H9 (cell line): ENCODE results near the gene GALNT9. TPM values are rescaled to one million over a fixed set of nuclear protein-coding genes. Genes with fewer than 3 reads are reported as not detected.

Experiments
- DNase-seq: peaks from one replicate; pipeline ENCODE4 v3.0.0-alpha.2; 2017
- H2AFZ ChIP-seq: one replicate; pipeline ENCODE4 v1.6.1; 2013; ENCODE audit warnings: mild to moderate bottlenecking, low read length, control low read depth, moderate library complexity
- H2AK5ac ChIP-seq: 2 replicates; pipeline ENCODE4 v1.6.1; 2013; ENCODE audit warnings: low read length, control low read depth, mixed read lengths; ENCODE audit not compliant: insufficient read length
- H2BK120ac ChIP-seq: one replicate; pipeline ENCODE4 v1.6.1; 2013; ENCODE audit warnings: low read depth, mild to moderate bottlenecking, low read length, control low read depth, inconsistent platforms; ENCODE audit not compliant: poor library complexity, severe bottlenecking
- H2BK12ac ChIP-seq: 2 replicates; pipeline ENCODE4 v1.6.1; 2013; ENCODE audit warnings: low read length, control low read depth, mixed read lengths, low read depth; ENCODE audit not compliant: insufficient read length
- H2BK15ac ChIP-seq: 2 replicates; pipeline ENCODE4 v1.6.1; 2013; ENCODE audit warnings: low read depth, low read length, control low read depth
- H2BK20ac ChIP-seq: one replicate; pipeline ENCODE4 v1.6.1; 2013; ENCODE audit warnings: low read depth, mild to moderate bottlenecking, low read length, control low read depth, inconsistent platforms; ENCODE audit not compliant: poor library complexity, severe bottlenecking
- H2BK5ac ChIP-seq: 2 replicates; pipeline ENCODE4 v1.6.1; 2013; ENCODE audit warnings: low read length, control low read depth, mixed read lengths; ENCODE audit not compliant: insufficient read length
- H3K14ac ChIP-seq: 2 replicates; pipeline ENCODE4 v1.6.1; 2013; ENCODE audit warnings: low read length, control low read depth; ENCODE audit not compliant: insufficient read depth
- H3K18ac ChIP-seq: 2 replicates; pipeline ENCODE4 v1.6.1; 2013; ENCODE audit warnings: low read depth, mild to moderate bottlenecking, mixed read lengths, low read length, control low read depth; ENCODE audit not compliant: insufficient read length
- H3K23ac ChIP-seq: 2 replicates; pipeline ENCODE4 v1.6.1; 2013; ENCODE audit warnings: low read length, control low read depth, mixed read lengths, low read depth; ENCODE audit not compliant: insufficient read length
- H3K23me2 ChIP-seq: 2 replicates; pipeline ENCODE4 v1.6.1; 2013; ENCODE audit warnings: low read depth, mild to moderate bottlenecking, mixed read lengths, low read length, control low read depth; ENCODE audit not compliant: insufficient read length, poor library complexity, severe bottlenecking
- H3K27ac ChIP-seq: 2 replicates; pipeline ENCODE4 v1.5.1; 2013; ENCODE audit warnings: low read length, control low read depth, mixed read lengths, low read depth; ENCODE audit not compliant: insufficient read length
- H3K27me3 ChIP-seq: 2 replicates; pipeline ENCODE4 v1.6.1; 2013; ENCODE audit warnings: low read length, control low read depth, inconsistent platforms; ENCODE audit not compliant: insufficient read depth
- H3K4ac ChIP-seq: 2 replicates; pipeline ENCODE4 v1.6.1; 2013; ENCODE audit warnings: low read depth, mild to moderate bottlenecking, control low read depth, inconsistent platforms, low read length, moderate library complexity
- H3K4me1 ChIP-seq: 2 replicates; pipeline ENCODE4 v1.6.1; 2013; ENCODE audit warnings: low read length, control low read depth, inconsistent platforms; ENCODE audit not compliant: insufficient read depth
- H3K4me2 ChIP-seq: 2 replicates; pipeline ENCODE4 v1.6.1; 2013; ENCODE audit warnings: low read length, control low read depth, mixed read lengths; ENCODE audit not compliant: insufficient read length, insufficient read depth
- H3K56ac ChIP-seq: 2 replicates; pipeline ENCODE4 v1.6.1; 2013; ENCODE audit warnings: low read depth, mild to moderate bottlenecking, mixed read lengths, low read length, control low read depth; ENCODE audit not compliant: insufficient read length
- H3K79me1 ChIP-seq: 2 replicates; pipeline ENCODE4 v1.6.1; 2013; ENCODE audit warnings: low read depth, mild to moderate bottlenecking, moderate library complexity, low read length, control low read depth, inconsistent platforms; ENCODE audit not compliant: insufficient read depth, poor library complexity, severe bottlenecking
- H3K79me2 ChIP-seq: 2 replicates; pipeline ENCODE4 v1.6.1; 2013; ENCODE audit warnings: low read length, control low read depth, inconsistent platforms; ENCODE audit not compliant: insufficient read depth
- H3K9ac ChIP-seq: 2 replicates; pipeline ENCODE4 v1.6.1; 2013; ENCODE audit warnings: low read length, control low read depth, mixed read lengths; ENCODE audit not compliant: insufficient read length; ENCODE audit errors: extremely low read depth
- H3K9me3 ChIP-seq: one replicate; pipeline ENCODE4 v1.6.1; 2013; ENCODE audit warnings: low read depth, low read length, inconsistent platforms; ENCODE audit not compliant: control insufficient read depth
- H3T11ph ChIP-seq: one replicate; pipeline ENCODE4 v1.6.1; 2013; ENCODE audit warnings: mild to moderate bottlenecking, low read length, control low read depth, inconsistent platforms
- H4K20me1 ChIP-seq: one replicate; pipeline ENCODE4 v1.6.1; 2013; ENCODE audit not compliant: control insufficient read depth, insufficient read length, insufficient read depth
- H4K5ac ChIP-seq: 2 replicates; pipeline ENCODE4 v1.6.1; 2013; ENCODE audit warnings: low read depth, mild to moderate bottlenecking, mixed read lengths, low read length, control low read depth; ENCODE audit not compliant: insufficient read length
- H4K8ac ChIP-seq: replicated peaks from 2 replicates; pipeline ENCODE4 v1.6.1; 2013; ENCODE audit warnings: low read length, control low read depth, mixed read lengths, low read depth; ENCODE audit not compliant: insufficient read length
- H4K91ac ChIP-seq: 2 replicates; pipeline ENCODE4 v1.6.1; 2013; ENCODE audit warnings: low read depth, mild to moderate bottlenecking, moderate library complexity, mixed read lengths, low read length, control low read depth; ENCODE audit not compliant: insufficient read length
- H3K27ac Mint-ChIP-seq, 3 experiments: 2 replicates in 2 of 3; 3 replicates in 1 of 3; pipeline ENCODE4 v1.8.0; 2020 to 2021; ENCODE audit warnings: mixed read lengths in 3 of 3, mild to moderate bottlenecking in 1 of 3, moderate library complexity in 1 of 3
- H3K27me3 Mint-ChIP-seq: 2 replicates; pipeline ENCODE4 v1.8.0; 2021; ENCODE audit warnings: low read depth, mild to moderate bottlenecking, moderate library complexity, mixed read lengths
- H3K36me3 Mint-ChIP-seq, 3 experiments: 2 replicates in 2 of 3; 3 replicates in 1 of 3; pipeline ENCODE4 v1.8.0; 2020 to 2021; ENCODE audit warnings: low read depth in 3 of 3, mixed read lengths in 3 of 3; ENCODE audit not compliant: insufficient read depth in 1 of 3
- H3K4me1 Mint-ChIP-seq, 2 experiments: 2 replicates each; pipeline ENCODE4 v1.8.0; 2020; ENCODE audit warnings: mixed read lengths in 2 of 2
- H3K4me3 Mint-ChIP-seq, 2 experiments: 2 replicates in 1 of 2; 3 replicates in 1 of 2; pipeline ENCODE4 v1.8.0; 2020 to 2021; ENCODE audit warnings: mild to moderate bottlenecking in 2 of 2, mixed read lengths in 2 of 2, moderate library complexity in 1 of 2
- H3K9me3 Mint-ChIP-seq, 2 experiments: 2 replicates in 1 of 2; 3 replicates in 1 of 2; pipeline ENCODE4 v1.8.0; 2020; ENCODE audit warnings: mild to moderate bottlenecking in 2 of 2, mixed read lengths in 2 of 2, moderate library complexity in 1 of 2
- CTCF ChIP-seq: fragments of 200-600 bp; sonication (generic); conservative IDR thresholded peaks from 3 replicates; pipeline ENCODE4 v1.8.0; 2021; ENCODE audit warnings: antibody characterized with exemption, mild to moderate bottlenecking
- WGBS: extraction: QIAGEN DNeasy Blood & Tissue Kit; methylation state at CpG from one replicate; pipeline ENCODE4 v1.1.7; 2013; ENCODE audit warnings: missing lambda C conversion rate, low lambda C conversion rate, mixed read lengths; ENCODE audit not compliant: insufficient read length; ENCODE audit errors: extremely low coverage; 5-methylcytosine and 5-hydroxymethylcytosine counted together
- total RNA-seq: library from RNA; stranded (reverse); gene quantifications from 2 replicates; pipeline ENCODE4 v1.2.1, GENCODE V29; 2021

The GALNT9 gene
- total RNA-seq, 1 experiment from 2014 or later: 0.35 TPM

GRCh38 chr12:132333766-132334165 lies 4.4 kb upstream of the GALNT9 start:
- no peak overlapping the region for H3K18ac ChIP-seq
- H3K27ac ChIP-seq: no peak overlapping the region
- H3K23ac ChIP-seq: no peak overlapping the region
- H4K5ac ChIP-seq: no peak overlapping the region
- no peak overlapping the region for H2BK5ac ChIP-seq
- H2BK15ac ChIP-seq: no peak overlapping the region
- no peak overlapping the region for H2AK5ac ChIP-seq
- H3K14ac ChIP-seq: no peak overlapping the region
- peaks cover 0 to 2% of the 10 kb centered on the region in 2 experiments; a peak in 2 of 4 replicates for H3K4me1 Mint-ChIP-seq
- H2BK12ac ChIP-seq: no peak overlapping the region
- H3K27ac Mint-ChIP-seq: no peak overlapping the region
- H3K9ac ChIP-seq: no peak overlapping the region
- no peak for DNase-seq
- H3K9me3 ChIP-seq: no peaks in the 10 kb centered on the region
- no peak overlapping the region for H3T11ph ChIP-seq
- no peak overlapping the region for H3K4ac ChIP-seq
- H3K4me2 ChIP-seq: no peak overlapping the region
- H3K9me3 Mint-ChIP-seq: peaks cover 0 to 10% of the 10 kb centered on the region in 2 experiments; a peak in 3 of 5 replicates
- H2BK20ac ChIP-seq: no peak overlapping the region
- no peaks in the 10 kb centered on the region for H3K79me2 ChIP-seq
- 0 out of 5 replicates have a peak overlapping the region, but pooled peaks of 1 of the 2 experiments have one; percentile 7 for H3K4me3 Mint-ChIP-seq
- no peak overlapping the region for H4K8ac ChIP-seq
- no peaks in the 10 kb centered on the region for H3K36me3 Mint-ChIP-seq
- H3K56ac ChIP-seq: no peak overlapping the region
- no peak overlapping the region for H2AFZ ChIP-seq
- H3K27me3 ChIP-seq: peaks cover 24% of the 10 kb centered on the region; the same call in 1 of the 2 replicates
- H3K79me1 ChIP-seq: no peaks in the 10 kb centered on the region
- H3K4me1 ChIP-seq: no peaks in the 10 kb centered on the region
- H3K27me3 Mint-ChIP-seq: peaks cover 89% of the 10 kb centered on the region
- WGBS: no CpG with 5 or more reads among the region's 26 CpGs
- no peak overlapping the region for H4K91ac ChIP-seq
- H2BK120ac ChIP-seq: no peak overlapping the region
- H3K23me2 ChIP-seq: peaks cover 2% of the 10 kb centered on the region
- no peak for TF ChIP-seq CTCF
- peaks cover 2% of the 10 kb centered on the region for H4K20me1 ChIP-seq
